Ishikawa (cell line): Measurements from ENCODE around the gene CAMTA1.

Source experiments
- CEBPB ChIP-seq: IDR thresholded peaks from 2 replicates; pipeline ENCODE4 v1.6.1; 2012
- EGR1 ChIP-seq: IDR thresholded peaks from 2 replicates; pipeline ENCODE4 v1.6.1; 2012
- EP300 ChIP-seq: IDR thresholded peaks from 2 replicates; pipeline ENCODE4 v1.6.1; 2012; ENCODE audit warnings: borderline replicate concordance
- MAX ChIP-seq: IDR thresholded peaks from 2 replicates; pipeline ENCODE4 v1.6.1; 2012
- NFIC ChIP-seq: IDR thresholded peaks from 2 replicates; pipeline ENCODE4 v1.6.1; 2012
- REST ChIP-seq: IDR thresholded peaks from 2 replicates; pipeline ENCODE4 v1.6.1; 2012; ENCODE audit warnings: low read depth, mild to moderate bottlenecking
- TAF1 ChIP-seq: IDR thresholded peaks from 2 replicates; pipeline ENCODE4 v1.6.1; 2012; ENCODE audit warnings: low read depth, mild to moderate bottlenecking
- YY1 ChIP-seq: IDR thresholded peaks from 2 replicates; pipeline ENCODE4 v1.6.1; 2012; ENCODE audit warnings: low read depth

GRCh38 chr1:7209336-7209735 lies 424.1 kb downstream of the CAMTA1 start:
- TF ChIP-seq TAF1 (no peak), EGR1 (no peak), NFIC (no peak), MAX (no peak), REST (no peak), EP300 (no peak), CEBPB (no peak), YY1 (no peak)
